Liver (tissue), 9 donors: ENCODE data around the gene TP53I13. TPM values are rescaled to one million over a fixed set of nuclear protein-coding genes. Genes with fewer than 3 reads are reported as not detected.

Experiments
- DNase-seq: peaks from one replicate; pipeline ENCODE4 v3.0.0-alpha.2; 2017; ENCODE audit warnings: low spot score
- H3K27ac ChIP-seq, 2 donors: one replicate each; pipeline ENCODE4 v1.7.0; 2013; ENCODE audit warnings: inconsistent platforms in 2 of 2, low read length in 2 of 2, control low read depth in 1 of 2, low read depth in 1 of 2, mild to moderate bottlenecking in 1 of 2
- H3K27me3 ChIP-seq, 4 donors: one replicate each; pipeline versions ENCODE4 v1.6.1 to v1.7.0; 2013; ENCODE audit warnings: low read length in 3 of 4, inconsistent platforms in 1 of 4, mild to moderate bottlenecking in 1 of 4, moderate library complexity in 1 of 4; ENCODE audit not compliant: control insufficient read depth in 4 of 4, insufficient read depth in 4 of 4
- H3K36me3 ChIP-seq, 4 donors: one replicate each; pipeline versions ENCODE4 v1.6.1 to v1.7.0; 2013; ENCODE audit warnings: low read length in 3 of 4, mild to moderate bottlenecking in 3 of 4, low read depth in 1 of 4, moderate library complexity in 1 of 4; ENCODE audit not compliant: control insufficient read depth in 4 of 4, insufficient read depth in 3 of 4
- H3K4me1 ChIP-seq, 4 donors: one replicate each; pipeline versions ENCODE4 v1.6.1 to v1.7.0; 2013; ENCODE audit warnings: low read length in 3 of 4, mild to moderate bottlenecking in 3 of 4, moderate library complexity in 1 of 4; ENCODE audit not compliant: control insufficient read depth in 4 of 4, insufficient read depth in 4 of 4
- H3K4me3 ChIP-seq, 3 donors: one replicate each; pipeline versions ENCODE4 v1.6.1 to v1.7.0; 2013; ENCODE audit warnings: low read length in 3 of 3, control low read depth in 1 of 3, low read depth in 1 of 3, mild to moderate bottlenecking in 1 of 3
- H3K9ac ChIP-seq, 2 donors: one replicate each; pipeline ENCODE4 v1.7.0; 2013; ENCODE audit warnings: low read length in 2 of 2, mild to moderate bottlenecking in 2 of 2, moderate library complexity in 2 of 2, control low read depth in 1 of 2, low read depth in 1 of 2
- H3K9me3 ChIP-seq, 4 donors: one replicate each; pipeline versions ENCODE4 v1.6.1 to v1.7.0; 2013; ENCODE audit warnings: low read length in 3 of 4; ENCODE audit not compliant: control insufficient read depth in 4 of 4
- EGR1 ChIP-seq, 2 donors: IDR thresholded peaks; 2 replicates each; pipeline ENCODE4 v1.6.1; 2016 to 2018; ENCODE audit warnings: antibody characterized with exemption in 2 of 2, low read depth in 2 of 2
- FOXA1 ChIP-seq: IDR thresholded peaks from 2 replicates; pipeline ENCODE4 v1.6.1; 2016; ENCODE audit warnings: antibody characterized with exemption
- FOXA2 ChIP-seq: IDR thresholded peaks from 2 replicates; pipeline ENCODE4 v1.6.1; 2016; ENCODE audit warnings: antibody characterized with exemption
- GABPA ChIP-seq, 2 donors: IDR thresholded peaks in 1 of 2; conservative IDR thresholded peaks in 1 of 2; 2 replicates each; pipeline ENCODE4 v1.6.1; 2016; ENCODE audit warnings: antibody characterized with exemption in 2 of 2, mild to moderate bottlenecking in 1 of 2, moderate library complexity in 1 of 2
- HNF4A ChIP-seq, 2 donors: conservative IDR thresholded peaks; 2 replicates each; pipeline ENCODE4 v1.6.1; 2016; ENCODE audit warnings: antibody characterized with exemption in 2 of 2, mild to moderate bottlenecking in 2 of 2
- HNF4G ChIP-seq: IDR thresholded peaks from 2 replicates; pipeline ENCODE4 v1.6.1; 2016; ENCODE audit warnings: antibody characterized with exemption
- JUND ChIP-seq, 2 donors: IDR thresholded peaks; 2 replicates each; pipeline ENCODE4 v1.6.1; 2016; ENCODE audit warnings: antibody characterized with exemption in 2 of 2
- NR2F2 ChIP-seq: IDR thresholded peaks from 2 replicates; pipeline ENCODE4 v1.6.1; 2016; ENCODE audit warnings: antibody characterized with exemption
- RAD21 ChIP-seq, 2 donors: IDR thresholded peaks; 2 replicates each; pipeline ENCODE4 v1.6.1; 2016; ENCODE audit warnings: antibody characterized with exemption in 2 of 2, mild to moderate bottlenecking in 2 of 2
- RXRA ChIP-seq, 2 donors: IDR thresholded peaks; 2 replicates each; pipeline ENCODE4 v1.6.1; 2017 to 2018; ENCODE audit warnings: antibody characterized with exemption in 2 of 2, mild to moderate bottlenecking in 1 of 2
- SP1 ChIP-seq: IDR thresholded peaks from 2 replicates; pipeline ENCODE4 v1.6.1; 2018; ENCODE audit warnings: antibody characterized with exemption, mild to moderate bottlenecking
- TAF1 ChIP-seq: conservative IDR thresholded peaks from 2 replicates; pipeline ENCODE4 v1.6.1; 2016; ENCODE audit warnings: antibody characterized with exemption, mild to moderate bottlenecking
- YY1 ChIP-seq: IDR thresholded peaks from 2 replicates; pipeline ENCODE4 v1.6.1; 2016; ENCODE audit warnings: antibody characterized with exemption, mild to moderate bottlenecking
- whole genome bisulfite sequencing: extraction: QIAGEN DNeasy Blood & Tissue Kit; methylation state at CpG from one replicate; pipeline ENCODE4 v1.1.7; 2013; 5-methylcytosine and 5-hydroxymethylcytosine counted together
- polyA plus RNA-seq, 2 donors: library from polyadenylated mRNA; stranded (reverse) in 1 of 2; unstranded in 1 of 2; fragments of 200-250 nt in 1 of 2; fragments of >200 nt in 1 of 2; fragmentation: Nextera tagmentation in 1 of 2; extraction: Ambion mirVana in 1 of 2; gene quantifications; one replicate each; pipeline versions ENCODE4 v1.2.1 to v1.2.3, GENCODE V29; 2013 to 2015
- total RNA-seq, 2 donors: library from RNA; depleted of rRNA; stranded (reverse); fragments of >200 nt; gene quantifications; one replicate each; pipeline ENCODE4 v1.2.3, GENCODE V29; 2014
- TF ChIP-seq, protein P1 (sequence below): IDR thresholded peaks from 2 replicates; pipeline ENCODE4 v1.6.1; 2016; ENCODE audit warnings: antibody characterized with exemption, mild to moderate bottlenecking
- TF ChIP-seq, protein P2 (sequence below): IDR thresholded peaks from 2 replicates; pipeline ENCODE4 v1.6.1; 2016; ENCODE audit warnings: antibody characterized with exemption
- TF ChIP-seq, protein P3 (sequence below): fragments of 150-350 bp; IDR thresholded peaks from 2 replicates; pipeline ENCODE4 v1.5.1; 2017; ENCODE audit warnings: improper control_type of control experiment, low read depth, low read length; ENCODE audit not compliant: missing input control
- TF ChIP-seq, protein P4 (sequence below): IDR thresholded peaks from 2 replicates; pipeline ENCODE4 v1.6.1; 2016; ENCODE audit warnings: antibody characterized with exemption
- donor health status: healthy.
- donor health status: healthy.
- donor health status: healthy.
- donor health status: healthy.
- donor health status: healthy.

The TP53I13 gene
- total and polyA plus RNA-seq, 4 donors: 12.2 to 42.6 (median 24.5) TPM

DNA sequence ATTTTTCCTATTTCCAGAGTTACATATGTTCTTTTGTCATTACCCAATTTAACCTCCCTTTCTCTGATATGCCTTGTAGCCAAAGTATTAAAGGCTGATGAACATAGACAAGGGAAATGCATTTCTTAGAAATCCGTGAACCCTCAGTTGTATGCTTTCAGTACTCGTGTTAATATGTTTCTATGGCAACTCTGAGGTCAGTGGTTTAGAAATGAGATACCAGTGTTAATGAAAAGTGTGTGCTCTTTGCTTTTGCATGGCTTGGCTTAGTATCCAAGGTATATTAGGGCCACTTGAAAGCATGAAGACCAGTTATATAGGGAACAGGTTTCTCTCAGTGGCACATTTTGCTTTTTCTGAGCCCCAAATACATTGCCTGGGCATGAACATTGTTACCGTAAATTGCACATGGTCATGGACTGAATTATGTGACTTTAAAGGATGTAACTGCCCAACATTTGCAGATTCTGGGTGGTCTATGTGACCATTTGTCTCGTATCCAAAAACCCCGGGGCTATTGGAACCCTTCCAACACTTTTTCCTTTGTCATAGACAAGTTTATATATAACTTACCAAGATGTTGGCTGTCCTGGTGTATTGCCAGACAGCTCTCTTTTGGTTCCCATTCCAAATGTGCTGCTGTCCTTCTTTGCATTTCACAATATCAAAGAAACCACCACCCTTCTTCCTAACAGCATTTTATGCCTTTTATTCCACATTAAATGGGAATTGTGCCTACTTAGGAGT is 19.2 kb upstream of the TP53I13 start:
- Histone ChIP-seq H3K9ac (no peak overlapping the region), H3K4me1 (peaks cover 0 to 27% (median 0%) of the 10 kb centered on the region in 4 donors), H3K9me3 (no peaks in the 10 kb centered on the region), H3K36me3 (no peaks in the 10 kb centered on the region), H3K27me3 (no peaks in the 10 kb centered on the region), H3K4me3 (no peak overlapping the region), H3K27ac (no peak overlapping the region)
- WGBS: 56% methylated on average over 5 of the region's 5 CpGs
- no peak for TF ChIP-seq TAF1
- TF ChIP-seq, protein P1, sequence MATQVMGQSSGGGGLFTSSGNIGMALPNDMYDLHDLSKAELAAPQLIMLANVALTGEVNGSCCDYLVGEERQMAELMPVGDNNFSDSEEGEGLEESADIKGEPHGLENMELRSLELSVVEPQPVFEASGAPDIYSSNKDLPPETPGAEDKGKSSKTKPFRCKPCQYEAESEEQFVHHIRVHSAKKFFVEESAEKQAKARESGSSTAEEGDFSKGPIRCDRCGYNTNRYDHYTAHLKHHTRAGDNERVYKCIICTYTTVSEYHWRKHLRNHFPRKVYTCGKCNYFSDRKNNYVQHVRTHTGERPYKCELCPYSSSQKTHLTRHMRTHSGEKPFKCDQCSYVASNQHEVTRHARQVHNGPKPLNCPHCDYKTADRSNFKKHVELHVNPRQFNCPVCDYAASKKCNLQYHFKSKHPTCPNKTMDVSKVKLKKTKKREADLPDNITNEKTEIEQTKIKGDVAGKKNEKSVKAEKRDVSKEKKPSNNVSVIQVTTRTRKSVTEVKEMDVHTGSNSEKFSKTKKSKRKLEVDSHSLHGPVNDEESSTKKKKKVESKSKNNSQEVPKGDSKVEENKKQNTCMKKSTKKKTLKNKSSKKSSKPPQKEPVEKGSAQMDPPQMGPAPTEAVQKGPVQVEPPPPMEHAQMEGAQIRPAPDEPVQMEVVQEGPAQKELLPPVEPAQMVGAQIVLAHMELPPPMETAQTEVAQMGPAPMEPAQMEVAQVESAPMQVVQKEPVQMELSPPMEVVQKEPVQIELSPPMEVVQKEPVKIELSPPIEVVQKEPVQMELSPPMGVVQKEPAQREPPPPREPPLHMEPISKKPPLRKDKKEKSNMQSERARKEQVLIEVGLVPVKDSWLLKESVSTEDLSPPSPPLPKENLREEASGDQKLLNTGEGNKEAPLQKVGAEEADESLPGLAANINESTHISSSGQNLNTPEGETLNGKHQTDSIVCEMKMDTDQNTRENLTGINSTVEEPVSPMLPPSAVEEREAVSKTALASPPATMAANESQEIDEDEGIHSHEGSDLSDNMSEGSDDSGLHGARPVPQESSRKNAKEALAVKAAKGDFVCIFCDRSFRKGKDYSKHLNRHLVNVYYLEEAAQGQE: no peak
- no peak for TF ChIP-seq NR2F2
- TF ChIP-seq, protein P2, sequence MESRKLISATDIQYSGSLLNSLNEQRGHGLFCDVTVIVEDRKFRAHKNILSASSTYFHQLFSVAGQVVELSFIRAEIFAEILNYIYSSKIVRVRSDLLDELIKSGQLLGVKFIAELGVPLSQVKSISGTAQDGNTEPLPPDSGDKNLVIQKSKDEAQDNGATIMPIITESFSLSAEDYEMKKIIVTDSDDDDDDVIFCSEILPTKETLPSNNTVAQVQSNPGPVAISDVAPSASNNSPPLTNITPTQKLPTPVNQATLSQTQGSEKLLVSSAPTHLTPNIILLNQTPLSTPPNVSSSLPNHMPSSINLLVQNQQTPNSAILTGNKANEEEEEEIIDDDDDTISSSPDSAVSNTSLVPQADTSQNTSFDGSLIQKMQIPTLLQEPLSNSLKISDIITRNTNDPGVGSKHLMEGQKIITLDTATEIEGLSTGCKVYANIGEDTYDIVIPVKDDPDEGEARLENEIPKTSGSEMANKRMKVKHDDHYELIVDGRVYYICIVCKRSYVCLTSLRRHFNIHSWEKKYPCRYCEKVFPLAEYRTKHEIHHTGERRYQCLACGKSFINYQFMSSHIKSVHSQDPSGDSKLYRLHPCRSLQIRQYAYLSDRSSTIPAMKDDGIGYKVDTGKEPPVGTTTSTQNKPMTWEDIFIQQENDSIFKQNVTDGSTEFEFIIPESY: no peak
- no peak for TF ChIP-seq FOXA2
- TF ChIP-seq JUND (IDR thresholded peaks at IDR 0.05): no peak
- TF ChIP-seq YY1: no peak
- no peak for TF ChIP-seq EGR1 (IDR thresholded peaks at IDR 0.05; ENCODE audit: low read depth in 2 of 2)
- TF ChIP-seq, protein P3, sequence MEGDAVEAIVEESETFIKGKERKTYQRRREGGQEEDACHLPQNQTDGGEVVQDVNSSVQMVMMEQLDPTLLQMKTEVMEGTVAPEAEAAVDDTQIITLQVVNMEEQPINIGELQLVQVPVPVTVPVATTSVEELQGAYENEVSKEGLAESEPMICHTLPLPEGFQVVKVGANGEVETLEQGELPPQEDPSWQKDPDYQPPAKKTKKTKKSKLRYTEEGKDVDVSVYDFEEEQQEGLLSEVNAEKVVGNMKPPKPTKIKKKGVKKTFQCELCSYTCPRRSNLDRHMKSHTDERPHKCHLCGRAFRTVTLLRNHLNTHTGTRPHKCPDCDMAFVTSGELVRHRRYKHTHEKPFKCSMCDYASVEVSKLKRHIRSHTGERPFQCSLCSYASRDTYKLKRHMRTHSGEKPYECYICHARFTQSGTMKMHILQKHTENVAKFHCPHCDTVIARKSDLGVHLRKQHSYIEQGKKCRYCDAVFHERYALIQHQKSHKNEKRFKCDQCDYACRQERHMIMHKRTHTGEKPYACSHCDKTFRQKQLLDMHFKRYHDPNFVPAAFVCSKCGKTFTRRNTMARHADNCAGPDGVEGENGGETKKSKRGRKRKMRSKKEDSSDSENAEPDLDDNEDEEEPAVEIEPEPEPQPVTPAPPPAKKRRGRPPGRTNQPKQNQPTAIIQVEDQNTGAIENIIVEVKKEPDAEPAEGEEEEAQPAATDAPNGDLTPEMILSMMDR: no peak
- TF ChIP-seq HNF4A (conservative IDR thresholded peaks at IDR 0.05): no peak
- no peak for TF ChIP-seq GABPA (IDR thresholded peaks at IDR 0.05 in 1 of 2, conservative IDR thresholded peaks at IDR 0.05 in 1 of 2)
- TF ChIP-seq HNF4G: no peak
- TF ChIP-seq RAD21 (IDR thresholded peaks at IDR 0.05): no peak
- TF ChIP-seq, protein P4, sequence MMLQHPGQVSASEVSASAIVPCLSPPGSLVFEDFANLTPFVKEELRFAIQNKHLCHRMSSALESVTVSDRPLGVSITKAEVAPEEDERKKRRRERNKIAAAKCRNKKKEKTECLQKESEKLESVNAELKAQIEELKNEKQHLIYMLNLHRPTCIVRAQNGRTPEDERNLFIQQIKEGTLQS: no peak
- TF ChIP-seq SP1: no peak
- TF ChIP-seq RXRA (IDR thresholded peaks at IDR 0.05): no peak
- no peak for TF ChIP-seq FOXA1
- no peak for DNase-seq
